ENCODE measurements around the gene CDKAL1.
"Not testable (repeated sequence)": the region's sequence is repeated elsewhere in the genome, so short reads cannot be mapped to it uniquely, and the experiment has no call there.

Gene CDKAL1

DNA sequence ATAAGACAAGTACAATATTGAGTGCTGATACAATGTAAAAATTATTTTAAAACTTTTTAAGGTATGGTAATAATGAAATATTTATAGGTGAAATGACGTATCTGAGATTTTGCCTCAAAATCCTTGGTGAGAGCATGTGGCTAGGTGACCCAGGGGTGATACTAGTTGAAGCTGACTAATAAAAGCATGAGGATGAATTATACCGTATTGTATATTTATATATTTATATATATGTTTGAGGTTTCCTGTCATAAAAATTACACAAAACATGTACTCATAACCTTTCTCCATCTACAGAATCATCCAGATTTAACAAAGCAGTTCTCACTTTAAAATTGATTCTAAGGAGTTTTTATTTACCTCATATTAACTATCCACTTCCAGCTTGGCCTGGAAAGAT, 358.1 kb downstream of the CDKAL1 start:
- DNase-seq: no peak

DNA sequence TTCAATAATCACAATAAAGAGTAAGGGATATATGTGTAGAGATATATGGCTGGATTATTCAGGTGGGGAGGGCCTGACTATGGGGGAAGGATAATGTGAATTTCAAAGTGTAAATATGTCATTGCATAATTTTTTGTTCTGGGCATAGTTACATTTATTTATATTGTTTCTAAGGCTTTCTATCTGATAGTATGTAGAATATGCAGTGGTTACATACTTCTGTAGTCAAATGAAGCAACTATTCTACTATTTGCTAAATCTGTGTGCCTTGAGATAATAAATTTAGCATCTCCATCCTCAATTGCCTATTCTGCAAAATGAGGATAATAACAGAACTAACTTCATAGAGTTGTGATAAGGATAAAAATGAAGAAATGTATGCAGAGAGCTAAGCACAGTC, 359.2 kb downstream of the CDKAL1 start:
- DNase-seq: no peak

DNA sequence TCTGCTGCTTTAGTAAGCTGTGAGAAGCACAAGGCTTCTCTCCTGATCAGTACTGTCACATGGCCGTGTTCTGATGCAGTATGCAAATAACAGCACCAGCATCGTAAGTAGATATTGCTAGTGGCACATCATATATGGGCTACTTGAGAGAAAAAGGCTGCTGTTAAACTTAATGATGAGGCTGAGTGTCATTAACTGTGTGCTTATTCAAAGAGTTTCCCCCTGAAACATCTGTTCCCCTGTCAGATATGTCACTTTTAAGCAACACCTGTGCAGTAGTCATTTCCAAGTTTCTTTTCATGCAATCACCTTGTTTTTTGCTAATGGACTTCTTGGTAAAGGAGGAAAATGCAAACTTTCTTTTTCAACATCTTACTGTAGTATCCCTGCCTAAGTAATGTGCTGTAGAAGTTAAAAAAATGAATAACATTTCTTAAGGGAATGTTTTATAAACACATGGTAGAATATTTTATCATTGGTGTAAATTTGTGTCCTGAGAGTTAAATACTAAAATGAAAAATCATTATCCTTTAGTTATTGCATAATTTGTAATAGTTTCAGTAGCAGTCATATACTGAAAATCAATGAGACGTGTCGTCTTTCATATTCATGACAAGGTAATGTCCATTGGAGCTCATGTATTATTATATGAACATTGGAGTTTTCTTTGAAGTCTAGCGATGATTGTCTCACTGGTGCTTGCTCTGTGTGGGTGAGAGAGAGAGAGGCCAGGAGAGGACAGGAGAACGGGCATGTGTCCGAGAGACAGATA, 366.3 kb downstream of the CDKAL1 start:
- DNase-seq: no peak

DNA sequence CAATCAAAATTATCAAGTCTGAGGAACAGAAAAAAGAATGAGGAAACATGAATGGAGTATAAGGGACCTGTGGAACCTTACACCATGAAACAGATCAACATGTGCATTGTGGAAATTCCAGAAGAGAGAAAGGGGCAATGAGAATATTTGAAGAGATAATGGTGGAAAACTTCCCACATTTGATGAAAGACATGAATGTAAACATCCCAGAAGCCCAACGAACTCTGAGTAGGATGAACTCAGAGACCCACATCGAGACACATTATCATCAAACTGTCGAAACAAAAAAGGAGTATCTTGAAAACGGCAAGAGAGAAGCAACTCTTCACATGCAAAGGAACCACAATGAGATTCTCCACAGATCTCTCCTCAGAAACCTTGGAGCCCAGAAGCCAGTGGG, 371.1 kb downstream of the CDKAL1 start:
- DNase-seq: no peak

DNA sequence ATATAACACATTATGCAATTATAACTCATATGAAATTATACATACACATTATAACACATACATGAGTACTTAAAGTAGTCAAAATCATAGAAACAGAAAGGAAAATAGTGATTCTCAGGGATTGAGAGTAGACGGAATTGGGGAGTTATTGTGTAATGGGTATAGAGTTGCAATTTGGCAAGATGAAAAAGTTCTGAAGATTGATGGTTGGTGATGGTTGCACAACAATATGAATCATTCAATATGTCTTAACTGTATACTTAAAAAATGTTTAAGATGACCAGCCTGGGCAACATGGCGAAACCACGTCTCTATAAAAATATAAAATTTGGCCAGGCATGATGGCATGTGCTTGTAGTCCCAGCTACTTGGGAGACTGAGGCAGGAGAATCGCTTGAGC, 372.7 kb downstream of the CDKAL1 start:
- peak; percentile 38 for DNase-seq

DNA sequence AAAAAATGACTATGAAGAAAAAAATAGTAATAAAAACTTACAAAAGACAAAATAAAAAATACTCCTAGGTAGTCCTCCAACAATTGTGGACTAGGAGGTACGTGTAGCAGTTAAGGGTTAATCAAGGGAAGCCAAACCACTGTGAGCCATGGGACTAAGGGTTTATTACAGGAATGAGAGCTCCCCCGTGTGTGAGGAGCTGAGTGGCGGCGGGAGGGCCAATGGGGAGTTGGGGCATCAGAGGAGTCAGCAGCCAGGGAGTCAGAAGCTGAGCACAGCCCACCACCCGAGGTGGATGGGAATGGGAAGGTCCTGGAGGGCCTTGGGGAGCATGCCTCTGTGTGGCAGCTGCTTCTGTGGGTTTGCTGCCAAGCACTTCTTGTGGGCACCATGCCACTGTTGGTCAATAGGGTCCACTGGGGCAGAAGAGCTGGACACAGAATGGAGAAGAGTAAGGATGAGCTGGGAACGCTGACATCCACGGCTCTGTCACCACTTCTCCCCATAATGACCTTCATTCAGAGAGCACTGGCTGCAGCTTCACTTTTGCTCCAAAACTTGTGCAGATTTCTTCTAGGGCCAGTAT, 373.3 kb downstream of the CDKAL1 start:
- no peak for DNase-seq

DNA sequence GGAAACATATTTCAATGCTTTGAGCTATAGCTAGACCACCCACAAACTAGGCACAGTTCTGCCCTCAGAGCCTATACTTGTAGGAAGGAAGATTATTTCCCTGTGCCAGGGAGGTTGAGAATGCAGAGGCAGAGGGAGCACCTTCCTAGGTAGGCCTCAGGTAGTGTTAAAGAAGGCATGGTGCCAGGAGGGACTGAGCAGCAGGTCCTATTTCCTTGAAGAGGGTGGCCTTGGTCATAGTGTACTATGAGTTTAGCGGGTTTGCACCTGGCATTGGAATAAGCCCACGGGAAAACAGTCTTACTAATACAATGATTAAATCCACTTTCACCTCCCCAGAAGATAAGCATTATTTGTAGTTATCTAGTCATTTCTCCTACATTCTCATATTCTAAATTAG, 375.4 kb downstream of the CDKAL1 start:
- DNase-seq: no peak

DNA sequence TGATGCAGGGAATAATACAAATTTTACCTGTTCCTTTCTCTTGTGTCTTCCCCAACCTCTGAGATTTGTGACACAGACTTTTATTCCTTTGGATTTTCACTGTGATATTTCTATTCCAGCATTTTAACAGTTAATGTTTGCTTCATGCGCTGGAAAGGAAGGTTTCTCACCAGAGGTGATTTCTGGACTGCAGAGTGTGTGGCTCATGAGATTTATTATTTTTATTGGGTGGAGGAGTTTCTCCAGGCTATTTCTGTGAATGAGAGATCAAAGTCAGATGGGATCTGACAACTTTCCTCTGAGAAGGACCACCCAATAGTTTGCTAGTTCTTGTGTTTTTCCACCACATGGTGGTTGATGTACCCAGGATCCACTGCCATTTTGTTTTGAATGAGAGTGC, 377.5 kb downstream of the CDKAL1 start:
- DNase-seq: no peak

DNA sequence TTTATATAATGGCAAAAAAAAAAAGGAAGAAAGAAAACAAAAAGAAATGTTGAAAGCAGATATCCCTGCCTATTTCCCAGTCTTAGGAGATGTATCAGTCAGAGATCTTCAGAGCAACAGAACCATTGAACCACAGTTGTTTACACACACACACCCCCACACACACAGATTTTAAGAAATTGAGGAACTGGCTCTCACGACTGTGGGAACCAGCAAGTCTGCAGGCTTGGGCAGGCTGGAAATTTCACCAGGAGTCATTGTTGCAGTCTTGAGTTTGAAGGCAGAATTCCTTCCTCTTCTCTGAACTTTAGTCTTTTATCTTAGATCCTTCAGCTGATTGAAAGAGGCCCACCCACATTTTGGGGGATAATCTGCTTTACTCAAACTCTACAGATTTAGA, 380.9 kb downstream of the CDKAL1 start:
- DNase-seq: no peak

DNA sequence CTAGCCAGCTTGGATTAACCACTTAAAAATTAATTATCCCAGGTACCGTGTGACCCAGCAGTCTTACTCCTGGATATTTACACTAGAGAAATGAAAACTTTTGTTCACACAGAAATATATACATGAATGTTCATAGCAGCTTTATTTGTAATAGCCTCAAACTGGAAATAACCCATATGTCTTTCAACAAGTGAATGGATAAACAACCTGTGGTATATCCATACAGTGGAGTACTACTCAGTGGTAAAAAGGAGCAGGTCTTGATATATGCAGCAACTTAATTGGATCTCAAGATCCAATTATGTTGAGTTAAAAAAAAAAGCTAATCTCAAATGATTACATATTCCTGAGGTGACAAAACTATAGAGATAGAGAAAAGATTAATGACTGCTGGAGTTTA, 381.4 kb downstream of the CDKAL1 start:
- DNase-seq: no peak

DNA sequence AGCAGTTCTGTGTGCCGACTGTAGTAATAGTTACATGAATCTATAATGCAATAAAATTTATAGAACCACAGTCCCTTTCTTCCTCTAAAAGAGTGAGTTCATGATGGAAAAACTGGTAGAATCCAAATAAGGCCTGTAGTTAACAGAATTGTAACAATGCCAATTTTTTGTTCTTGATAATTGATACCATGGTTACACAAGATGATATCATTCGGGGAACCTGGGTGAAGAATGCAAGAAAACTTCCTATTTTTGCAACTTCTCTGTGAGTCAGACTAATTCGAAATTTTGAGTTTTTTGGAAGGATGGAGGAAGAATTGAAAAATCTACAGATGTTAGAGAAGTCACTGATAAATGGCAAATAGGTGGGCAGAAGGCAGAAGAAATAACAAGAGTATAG, 381.8 kb downstream of the CDKAL1 start:
- DNase-seq: peak; percentile 9

DNA sequence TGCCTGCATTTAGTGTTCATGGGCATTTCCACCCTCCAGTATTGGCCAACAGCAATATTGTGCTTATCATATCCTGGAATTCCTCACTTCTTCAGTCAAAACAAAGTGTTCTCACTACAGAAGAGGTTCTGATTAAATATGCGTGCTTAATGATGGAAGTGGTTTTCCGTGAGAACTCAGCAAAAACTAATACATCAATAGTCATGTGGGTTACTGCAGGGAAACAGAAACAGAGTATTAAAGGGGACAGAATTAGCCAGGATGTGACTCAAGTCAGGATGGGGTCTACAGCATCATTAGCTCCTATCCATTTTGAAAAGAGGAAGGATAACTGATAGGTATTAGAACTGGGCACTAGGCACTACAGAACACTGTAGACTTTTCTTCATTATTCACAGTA, 384.6 kb downstream of the CDKAL1 start:
- DNase-seq: no peak

DNA sequence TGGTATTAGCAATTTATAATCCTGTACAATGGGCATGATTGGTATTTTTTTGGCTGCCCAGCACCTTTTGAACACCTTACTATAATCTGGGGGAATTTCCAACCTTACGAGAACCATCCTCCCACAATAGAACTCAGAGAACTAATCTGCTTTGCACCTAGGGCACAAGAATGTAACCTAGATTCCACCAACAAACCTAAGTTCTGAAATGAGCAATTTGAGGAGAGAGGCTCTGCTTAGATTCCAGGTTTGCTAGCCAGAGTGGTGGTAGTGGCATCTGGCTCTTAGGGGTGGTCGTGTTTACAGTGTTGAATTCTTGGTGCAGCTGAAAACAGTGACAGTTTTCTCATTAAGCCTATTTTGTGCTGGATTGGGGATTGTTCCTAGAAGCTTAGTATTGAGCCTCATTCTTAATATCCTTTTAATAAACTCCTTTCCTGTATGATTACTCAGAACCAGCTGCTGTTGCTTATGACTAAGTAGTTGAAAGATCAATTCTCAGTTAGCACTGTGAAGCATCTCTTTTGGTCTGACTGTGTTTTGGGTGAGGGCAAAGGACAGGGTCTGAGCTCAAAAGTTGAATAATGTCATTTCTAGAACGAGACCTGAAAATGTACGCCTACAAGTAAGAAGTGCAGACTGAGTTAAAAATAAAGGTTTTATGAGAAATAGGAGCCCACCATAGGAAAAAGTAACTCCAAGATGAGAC, 385.6 kb downstream of the CDKAL1 start:
- peak; percentile 3 for DNase-seq

DNA sequence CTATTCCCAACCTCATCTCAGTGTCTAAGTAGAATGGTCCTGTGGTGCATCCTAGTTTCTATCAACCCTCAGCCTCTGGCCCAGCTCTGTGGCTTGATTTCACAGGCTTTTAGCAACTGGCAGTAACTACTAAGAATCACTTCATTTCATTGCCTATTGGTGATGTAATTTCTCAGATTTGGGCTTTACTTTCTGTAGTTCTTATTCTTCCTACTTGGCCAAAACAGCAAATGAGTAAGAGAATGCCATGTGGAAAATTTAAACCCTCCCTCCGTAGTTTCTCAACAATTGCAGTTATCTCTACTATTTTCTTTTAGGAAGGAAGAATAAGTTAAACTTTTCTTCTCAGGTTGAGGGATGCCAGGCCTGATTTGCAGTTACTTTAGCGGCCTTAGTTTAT, 387.3 kb downstream of the CDKAL1 start:
- no peak for DNase-seq

DNA sequence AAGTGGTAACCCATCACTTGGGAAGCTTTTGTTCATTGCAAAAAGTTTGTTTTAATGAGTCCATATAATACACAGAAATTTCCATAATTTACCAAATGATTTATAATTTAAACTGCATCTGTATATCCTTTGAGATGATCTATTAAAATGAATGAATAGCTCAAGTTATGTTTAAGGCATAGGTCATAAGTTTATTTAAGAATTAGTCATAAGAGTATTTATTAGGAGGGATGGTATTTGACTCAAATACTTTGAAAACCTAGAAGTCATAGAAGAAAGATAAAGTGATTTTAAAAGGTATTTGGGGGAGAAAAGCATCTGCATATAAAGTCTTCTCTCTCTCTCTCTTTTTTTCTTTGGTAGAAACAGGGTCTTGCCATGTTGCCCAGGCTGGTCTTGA, 388.5 kb downstream of the CDKAL1 start:
- no peak for DNase-seq

DNA sequence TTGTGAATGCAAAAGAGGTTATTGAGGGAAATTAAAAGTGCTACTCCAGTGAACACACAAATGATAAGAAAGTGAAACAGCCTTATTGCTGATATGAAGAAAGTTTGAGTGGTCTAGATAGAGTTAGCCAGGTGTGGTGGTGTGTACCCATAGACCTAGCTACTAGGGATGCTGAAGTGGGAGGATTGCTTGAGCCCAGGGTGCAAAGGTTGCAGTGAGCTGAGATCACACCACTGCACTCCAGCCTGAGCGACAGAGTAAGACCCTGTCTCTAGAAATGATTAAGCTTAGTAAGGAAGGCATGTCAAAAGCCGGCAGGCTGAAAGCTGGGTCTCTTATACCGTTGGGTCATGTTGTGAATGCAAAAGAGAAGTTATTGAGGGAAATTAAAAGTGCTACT, 389.8 kb downstream of the CDKAL1 start:
- DNase-seq: not testable (repeated sequence)

DNA sequence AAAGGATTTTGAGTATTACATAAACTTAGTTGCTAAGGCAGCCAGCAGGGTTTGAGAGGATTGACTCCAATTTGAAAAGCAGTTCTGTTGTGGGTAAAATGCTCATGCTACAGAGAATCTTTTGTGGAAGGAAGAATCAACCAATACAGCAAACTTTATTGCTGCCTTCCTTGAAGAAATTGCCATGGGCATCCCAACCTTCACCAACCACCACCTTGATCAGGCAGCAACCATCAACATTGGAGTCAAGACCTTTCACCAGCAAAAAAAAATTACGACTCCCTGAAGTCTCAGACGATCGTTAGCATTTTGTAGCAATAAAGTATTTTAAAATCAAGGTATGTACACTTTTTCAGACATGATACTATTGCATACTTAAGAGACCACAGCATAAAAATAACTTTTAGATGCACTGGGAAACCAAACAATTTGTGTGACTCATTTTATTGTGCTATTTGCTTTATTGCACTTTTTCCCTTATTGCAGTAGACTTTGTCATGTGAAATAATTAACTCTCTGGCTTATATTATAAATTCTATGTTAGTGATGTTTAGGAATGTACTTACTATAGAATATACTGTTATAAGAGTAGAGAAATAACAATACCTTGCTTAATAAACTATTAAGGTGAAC, 390.8 kb downstream of the CDKAL1 start:
- peak; percentile 4 for DNase-seq

DNA sequence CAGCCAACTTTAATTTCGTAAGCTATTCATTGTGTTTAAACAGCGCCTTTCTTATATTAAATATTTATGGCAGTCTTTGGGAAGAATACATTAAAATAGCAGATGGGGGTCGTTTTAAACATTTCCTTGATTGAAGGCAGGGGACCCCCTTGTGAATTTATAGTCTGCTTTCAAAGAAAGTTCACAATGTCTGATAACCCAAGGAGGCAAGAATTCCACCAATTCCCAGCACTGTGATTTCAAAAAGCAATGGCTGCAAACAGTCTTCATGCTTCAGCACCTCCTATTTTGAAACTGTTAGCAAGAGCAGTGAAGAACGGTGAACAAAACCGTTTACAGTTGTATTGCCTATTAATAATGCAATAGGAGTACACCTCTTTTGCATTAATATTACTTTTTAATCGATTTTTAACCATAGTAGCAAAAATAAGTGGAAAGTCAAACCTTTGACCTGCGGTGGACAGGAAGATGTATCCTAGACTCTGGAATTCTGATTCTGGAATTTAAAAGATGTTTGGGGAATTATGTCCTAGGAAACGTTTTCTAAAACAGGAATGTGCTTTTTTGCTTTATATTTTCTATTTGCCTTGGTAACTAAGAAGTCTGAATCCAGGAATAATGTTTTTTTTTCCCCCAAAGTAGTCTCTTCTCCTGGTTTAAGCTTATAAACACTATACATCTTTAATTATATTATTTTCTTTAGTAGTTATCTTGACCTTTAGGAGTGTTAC, 393.0 kb downstream of the CDKAL1 start:
- no peak for DNase-seq

DNA sequence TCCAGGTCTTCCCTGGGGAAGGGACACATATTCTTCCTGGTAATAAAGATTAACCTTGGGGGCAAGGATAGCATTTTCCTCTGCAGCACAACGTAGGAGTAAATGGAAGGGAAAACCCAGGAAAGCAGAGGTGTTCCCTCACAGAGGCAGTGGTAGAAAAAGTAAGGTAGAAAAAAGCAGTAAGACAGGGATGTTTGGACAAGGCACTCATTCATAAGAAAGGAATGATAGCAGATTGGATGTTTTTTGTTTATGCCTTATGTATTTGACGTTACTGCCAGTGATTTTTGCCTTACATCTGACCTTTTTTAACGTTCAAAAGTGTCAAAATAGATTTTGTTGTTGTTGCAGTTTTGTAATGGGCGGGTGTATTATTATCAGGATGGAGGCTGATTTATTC, 395.0 kb downstream of the CDKAL1 start:
- DNase-seq: no peak

DNA sequence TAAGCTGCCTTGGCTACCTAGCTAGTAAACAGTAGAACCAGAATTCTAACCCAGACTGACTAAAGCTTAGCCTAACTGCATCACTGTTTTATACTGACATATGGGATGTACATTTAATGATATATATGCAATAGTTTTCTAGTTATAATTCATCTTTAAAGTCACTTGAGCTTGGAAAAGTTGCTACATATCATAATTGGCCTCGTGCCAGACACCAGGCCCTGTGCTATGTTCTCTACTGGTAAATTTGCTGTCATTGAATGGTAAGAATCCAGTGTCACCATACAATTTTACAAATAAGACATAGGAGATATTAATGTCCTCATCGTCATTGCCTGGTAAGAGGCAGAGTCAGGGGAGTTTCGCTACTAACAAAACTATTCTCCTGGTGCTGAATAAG, 396.8 kb downstream of the CDKAL1 start:
- DNase-seq: no peak

DNA sequence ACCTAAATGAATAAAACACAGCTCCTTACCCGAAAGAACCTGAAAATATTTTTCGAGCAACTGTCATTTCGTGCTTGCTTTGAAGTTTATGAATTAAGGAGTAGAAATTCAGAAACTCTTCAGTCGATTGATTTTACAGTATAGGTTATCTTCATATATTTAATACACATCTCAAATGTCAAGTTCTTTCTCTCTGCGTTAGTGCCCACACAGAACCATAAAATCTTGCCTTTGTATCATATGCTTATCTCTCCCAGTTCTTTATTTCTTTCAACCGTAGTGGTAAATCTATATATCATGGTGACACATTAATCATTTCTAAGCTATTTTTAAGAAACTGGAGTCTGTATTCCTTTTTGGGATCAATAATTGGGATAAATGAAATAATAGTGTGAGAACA, 397.5 kb downstream of the CDKAL1 start:
- DNase-seq: no peak

DNA sequence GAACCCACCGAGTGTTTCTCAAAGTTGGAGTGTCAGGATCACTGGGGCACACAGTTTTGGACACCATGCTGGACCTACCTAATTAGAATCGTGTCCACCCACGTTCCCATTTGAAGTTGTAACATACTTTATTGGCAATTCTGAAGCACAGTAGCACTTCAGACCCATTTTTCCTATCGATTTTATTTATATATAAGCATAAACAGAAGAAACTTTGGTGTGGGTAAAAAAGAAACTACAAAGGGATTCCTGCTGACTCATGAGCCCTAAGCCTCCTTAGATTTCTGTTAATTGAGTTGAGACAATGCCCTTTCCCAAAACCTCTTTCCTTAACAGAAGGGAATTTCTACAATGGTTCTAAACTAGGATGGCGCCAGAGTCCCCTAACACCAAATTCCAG, 398.0 kb downstream of the CDKAL1 start:
- no peak for DNase-seq

All from EL (cell line).